Kidney (tissue), 14 donors: ENCODE results near the gene IQCM. TPM values are rescaled to one million over a fixed set of nuclear protein-coding genes. Genes with fewer than 3 reads are reported as not detected.

ENCODE experiments used
- DNase-seq, 5 donors: peaks; one replicate each; pipeline ENCODE4 v3.0.0-alpha.2; 2013 to 2020
- FAIRE-seq: peaks from 2 replicates; lab custom pipeline; 2012; peaks lifted over from hg19 to GRCh38; lab: Jason Lieb, UNC
- H3K27ac ChIP-seq, 2 donors: one replicate each; pipeline ENCODE4 v1.7.0; 2013; ENCODE audit warnings: low read depth in 2 of 2, low read length in 2 of 2, inconsistent platforms in 1 of 2
- H3K27me3 ChIP-seq: one replicate; pipeline ENCODE4 v1.7.1; 2013; ENCODE audit warnings: low read length, inconsistent platforms; ENCODE audit not compliant: control insufficient read depth, insufficient read depth
- H3K36me3 ChIP-seq, 3 donors: one replicate each; pipeline versions ENCODE4 v1.7.0 to v1.7.1; 2013; ENCODE audit warnings: low read length in 3 of 3, control low read depth in 1 of 3, inconsistent platforms in 1 of 3; ENCODE audit not compliant: insufficient read depth in 3 of 3, control insufficient read depth in 2 of 3
- H3K4me1 ChIP-seq, 3 donors: one replicate each; pipeline versions ENCODE4 v1.7.0 to v1.7.1; 2013; ENCODE audit warnings: low read length in 3 of 3, inconsistent platforms in 1 of 3, low read depth in 1 of 3; ENCODE audit not compliant: control insufficient read depth in 2 of 3, insufficient read depth in 2 of 3
- H3K4me3 ChIP-seq, 3 donors: one replicate each; pipeline versions ENCODE4 v1.7.0 to v1.8.1; 2013; ENCODE audit warnings: low read length in 3 of 3, control low read depth in 1 of 3, inconsistent platforms in 1 of 3
- H3K9ac ChIP-seq, 3 donors: one replicate each; pipeline versions ENCODE4 v1.7.0 to v1.7.1; 2013; ENCODE audit warnings: low read length in 3 of 3, control low read depth in 1 of 3, inconsistent platforms in 1 of 3
- H3K9me3 ChIP-seq, 3 donors: one replicate each; pipeline versions ENCODE4 v1.7.0 to v1.7.1; 2013; ENCODE audit warnings: low read length in 3 of 3, control low read depth in 1 of 3, inconsistent platforms in 1 of 3; ENCODE audit not compliant: control insufficient read depth in 2 of 3, insufficient read depth in 1 of 3
- CTCF ChIP-seq: IDR thresholded peaks from 3 replicates; pipeline ENCODE4 v1.5.1; 2012; ENCODE audit warnings: mild to moderate bottlenecking, moderate library complexity, borderline replicate concordance; ENCODE audit not compliant: insufficient read depth; ENCODE audit errors: extremely low read depth
- intact Hi-C: fragments of 100-400 bp; cut with DNase I; formaldehyde crosslinking; loops from one replicate; pipeline ENCODE4 v1.11.1; 2022
- polyA plus RNA-seq: library from polyadenylated mRNA; stranded (reverse); fragments of 350-450 nt; fragmentation: Illumina TruSeq; extraction: RNeasy Lipid Tissue Mini Kit (QIAGEN cat#74804); gene quantifications from one replicate; pipeline ENCODE4 v1.2.3, GENCODE V29; 2014; ENCODE audit warnings: low read depth, low replicate concordance; ENCODE audit not compliant: insufficient read depth
- total RNA-seq: library from RNA; stranded (reverse); fragmentation: NEBNext Ultra II Directional; extraction: Animal tissue kit (Norgen Biotek cat#: 25700); gene quantifications from one replicate; pipeline ENCODE4 v1.2.1, GENCODE V29; 2021
- donor health status: control.
- donor health status: control.
- donor health status: control.
- donor health status: control.
- donor health status: control.
- donor health status: DM: yes; HTN: yes; CAD: no.
- donor health status: Normal renal cell carcinoma (clear cell type).

Gene IQCM
- total and polyA plus RNA-seq, 2 donors from 2014 or later = not detected

GRCh38 chr4:149715822-149716585 lies 99.6 kb downstream of the IQCM start:
- intact Hi-C loops = no loop called here
- DNase-seq (peak in 1 of 5 donors; percentile 56), FAIRE-seq (no peak)
- TF ChIP-seq CTCF = no peak
- H3K27me3 ChIP-seq = no peaks in the 10 kb centered on the region
- no peak overlapping the region for H3K27ac ChIP-seq
- no peaks in the 10 kb centered on the region for H3K4me1 ChIP-seq
- H3K36me3 ChIP-seq = no peaks in the 10 kb centered on the region
- H3K9ac ChIP-seq = no peak overlapping the region
- peaks cover 0 to 8% (median 0%) of the 10 kb centered on the region in 3 donors for H3K9me3 ChIP-seq
- H3K4me3 ChIP-seq = no peak overlapping the region

DNA sequence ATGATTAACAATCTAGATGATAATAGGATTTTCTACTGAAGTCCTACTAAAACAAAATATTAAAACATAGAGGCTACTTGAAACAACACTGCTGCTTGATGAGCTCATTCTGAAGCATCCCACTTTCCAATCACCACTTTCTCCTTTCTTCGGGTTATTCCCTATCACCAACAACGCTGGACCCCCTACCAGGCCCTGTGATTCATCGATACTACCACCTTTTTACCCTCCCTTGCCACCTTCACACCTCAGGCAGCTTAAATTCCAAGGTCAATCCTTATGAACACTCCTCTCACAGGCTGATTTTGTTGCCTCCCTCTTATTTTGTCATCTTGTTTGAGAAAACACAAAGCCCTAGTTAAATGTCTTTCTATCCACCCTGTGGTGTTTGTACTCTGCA lies 102.6 kb downstream of the IQCM start:
- no peak for TF ChIP-seq CTCF

GRCh38 chr4:149711593-149712365 lies 103.9 kb downstream of the IQCM start:
- intact Hi-C loops = no loop called here
- no peak overlapping the region for H3K27ac ChIP-seq
- DNase-seq = no peak
- no peaks in the 10 kb centered on the region for H3K36me3 ChIP-seq
- no peak for TF ChIP-seq CTCF
- no peak overlapping the region for H3K9ac ChIP-seq
- H3K4me1 ChIP-seq = no peaks in the 10 kb centered on the region
- H3K4me3 ChIP-seq = no peak overlapping the region
- H3K9me3 ChIP-seq = peaks cover 0 to 8% (median 0%) of the 10 kb centered on the region in 3 donors
- FAIRE-seq = no peak
- no peaks in the 10 kb centered on the region for H3K27me3 ChIP-seq

More for the DNA sequence above, 102.6 kb downstream of the IQCM start:
- FAIRE-seq (no peak), DNase-seq (no peak)
- intact Hi-C loops = no loop called here
- no peak overlapping the region for H3K4me3 ChIP-seq
- H3K36me3 ChIP-seq = no peaks in the 10 kb centered on the region
- peaks cover 0 to 8% (median 0%) of the 10 kb centered on the region in 3 donors for H3K9me3 ChIP-seq
- no peak overlapping the region for H3K27ac ChIP-seq
- H3K4me1 ChIP-seq = no peaks in the 10 kb centered on the region
- no peaks in the 10 kb centered on the region for H3K27me3 ChIP-seq
- no peak overlapping the region for H3K9ac ChIP-seq
